Measurements from ENCODE around the gene RALBP1.

RALBP1 gene

GRCh38 chr18:9507565-9508088 is 32.3 kb downstream of the RALBP1 start:
- DNase-seq (ENCODE audit: low spot score): no peak

- no peak for DNase-seq (ENCODE audit: low spot score)
Observed at GRCh38 chr18:9508446-9509025, 33.2 kb downstream of the RALBP1 start.

- DNase-seq (ENCODE audit: low spot score): no peak
Observed at GRCh38 chr18:9513971-9514512, 38.7 kb downstream of the RALBP1 start.

- peak; percentile 69 for DNase-seq (ENCODE audit: low spot score)
Observed at GRCh38 chr18:9516437-9517064, 41.2 kb downstream of the RALBP1 start.

- DNase-seq (ENCODE audit: low spot score): no peak
Observed at GRCh38 chr18:9517869-9518268, 42.6 kb downstream of the RALBP1 start.

GRCh38 chr18:9519399-9519798 is 44.1 kb downstream of the RALBP1 start:
- no peak for DNase-seq (ENCODE audit: low spot score)

- DNase-seq (ENCODE audit: low spot score): no peak
Observed at GRCh38 chr18:9520666-9521065, 45.4 kb downstream of the RALBP1 start.

- no peak for DNase-seq (ENCODE audit: low spot score)
Observed at GRCh38 chr18:9521770-9522169, 46.5 kb downstream of the RALBP1 start.

GRCh38 chr18:9522952-9523351 is 47.6 kb downstream of the RALBP1 start:
- no peak for DNase-seq (ENCODE audit: low spot score)

GRCh38 chr18:9526458-9526857 is 51.1 kb downstream of the RALBP1 start:
- DNase-seq (ENCODE audit: low spot score): no peak

- DNase-seq (ENCODE audit: low spot score): no peak
Observed at GRCh38 chr18:9530226-9531009, 55.1 kb downstream of the RALBP1 start.

- no peak for DNase-seq (ENCODE audit: low spot score)
Observed at GRCh38 chr18:9531791-9532410, 56.6 kb downstream of the RALBP1 start.

GRCh38 chr18:9534844-9535243 is 59.5 kb downstream of the RALBP1 start:
- DNase-seq (ENCODE audit: low spot score): no peak

GRCh38 chr18:9535430-9535991 is 60.2 kb downstream of the RALBP1 start:
- DNase-seq (ENCODE audit: low spot score): no peak

GRCh38 chr18:9536354-9537152 is 61.2 kb downstream of the RALBP1 start:
- peak; percentile 30 for DNase-seq (ENCODE audit: low spot score)

- DNase-seq (ENCODE audit: low spot score): no peak
Observed at GRCh38 chr18:9537677-9538076, 62.4 kb downstream of the RALBP1 start.

GRCh38 chr18:9539283-9539682 is 64.0 kb downstream of the RALBP1 start:
- peak; percentile 62 for DNase-seq (ENCODE audit: low spot score)

- DNase-seq (ENCODE audit: low spot score): no peak
Observed at GRCh38 chr18:9539938-9540337, 64.6 kb downstream of the RALBP1 start.

- no peak for DNase-seq (ENCODE audit: low spot score)
Observed at GRCh38 chr18:9542924-9543323, 67.6 kb downstream of the RALBP1 start.

GRCh38 chr18:9545029-9545428 is 69.7 kb downstream of the RALBP1 start:
- no peak for DNase-seq (ENCODE audit: low spot score)

GRCh38 chr18:9546468-9546867 is 71.2 kb downstream of the RALBP1 start:
- no peak for DNase-seq (ENCODE audit: low spot score)
